GDM1 (cell line): ENCODE measurements around the gene DAPK1.

Source experiments
- DNase-seq: peaks from one replicate; lab custom pipeline; 2025; lab: John Stamatoyannopoulos, UW

DAPK1 gene

GRCh38 chr9:87516926-87517290, 19.2 kb downstream of the DAPK1 start:
- no peak for DNase-seq

- no peak for DNase-seq
These were observed 20.1 kb downstream of the DAPK1 start for GRCh38 chr9:87517732-87518131.

- DNase-seq: peak; percentile 70
These were observed 21.2 kb downstream of the DAPK1 start for GRCh38 chr9:87518702-87519335.

DNA sequence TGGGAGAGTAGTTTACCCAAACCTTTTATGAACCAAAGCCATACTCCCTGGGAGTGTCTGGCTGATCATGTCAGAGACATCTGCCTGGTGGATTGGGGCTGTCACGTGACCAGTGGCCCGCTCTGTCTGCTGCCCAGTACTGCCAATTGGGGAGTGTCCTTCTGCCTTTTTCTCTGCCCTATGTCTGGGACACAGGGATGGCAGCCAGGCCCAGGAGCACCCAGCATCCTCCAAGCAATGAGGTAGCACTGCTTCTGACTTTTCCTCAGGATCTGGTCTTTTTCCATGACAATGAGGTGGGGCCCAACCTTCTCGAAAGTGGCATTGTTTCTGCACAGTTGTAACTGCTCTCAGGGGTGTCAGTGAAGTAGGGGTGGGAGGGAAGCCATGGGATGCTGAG, 21.8 kb downstream of the DAPK1 start:
- no peak for DNase-seq

GRCh38 chr9:87520172-87520683, 22.6 kb downstream of the DAPK1 start:
- no peak for DNase-seq

DNA sequence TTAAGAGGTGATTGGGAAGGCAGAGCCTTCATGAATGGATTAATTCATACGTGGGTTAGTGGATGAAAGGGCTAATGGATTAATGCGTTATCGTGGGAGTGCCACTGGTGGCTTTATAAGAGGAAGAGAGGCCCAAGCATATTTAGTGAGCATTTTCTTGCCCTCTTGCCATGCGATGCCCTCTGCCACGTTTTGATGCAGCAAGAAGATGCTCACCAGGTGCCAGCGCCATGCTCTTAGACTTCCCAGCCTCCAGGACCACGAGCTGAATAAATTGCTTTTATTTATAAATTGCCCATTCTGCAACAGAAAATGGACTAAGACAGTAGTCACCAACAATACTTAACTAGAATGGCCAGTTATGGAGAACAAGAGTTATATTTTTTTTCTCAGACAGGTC, 24.2 kb downstream of the DAPK1 start:
- DNase-seq: no peak

DNA sequence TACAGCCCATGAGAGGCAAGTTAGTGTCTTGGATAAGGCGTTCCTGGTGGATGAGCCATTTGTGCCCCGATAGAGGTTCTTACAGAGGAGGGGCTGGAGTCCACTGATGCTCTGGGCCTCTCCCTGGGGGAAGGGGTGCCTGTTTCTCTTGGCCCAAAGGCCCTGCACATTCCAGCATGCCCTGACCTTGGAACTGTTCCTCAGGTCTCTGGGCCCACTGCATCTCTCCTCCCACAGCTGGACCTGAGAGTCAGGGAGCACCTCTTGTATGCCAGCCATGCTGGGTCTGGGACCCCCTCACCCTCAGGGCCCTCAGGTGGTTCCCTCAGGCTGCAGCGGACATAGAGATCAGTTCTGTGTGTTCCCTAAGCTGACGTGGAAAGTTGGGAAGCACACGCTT, 26.4 kb downstream of the DAPK1 start:
- DNase-seq: no peak

DNA sequence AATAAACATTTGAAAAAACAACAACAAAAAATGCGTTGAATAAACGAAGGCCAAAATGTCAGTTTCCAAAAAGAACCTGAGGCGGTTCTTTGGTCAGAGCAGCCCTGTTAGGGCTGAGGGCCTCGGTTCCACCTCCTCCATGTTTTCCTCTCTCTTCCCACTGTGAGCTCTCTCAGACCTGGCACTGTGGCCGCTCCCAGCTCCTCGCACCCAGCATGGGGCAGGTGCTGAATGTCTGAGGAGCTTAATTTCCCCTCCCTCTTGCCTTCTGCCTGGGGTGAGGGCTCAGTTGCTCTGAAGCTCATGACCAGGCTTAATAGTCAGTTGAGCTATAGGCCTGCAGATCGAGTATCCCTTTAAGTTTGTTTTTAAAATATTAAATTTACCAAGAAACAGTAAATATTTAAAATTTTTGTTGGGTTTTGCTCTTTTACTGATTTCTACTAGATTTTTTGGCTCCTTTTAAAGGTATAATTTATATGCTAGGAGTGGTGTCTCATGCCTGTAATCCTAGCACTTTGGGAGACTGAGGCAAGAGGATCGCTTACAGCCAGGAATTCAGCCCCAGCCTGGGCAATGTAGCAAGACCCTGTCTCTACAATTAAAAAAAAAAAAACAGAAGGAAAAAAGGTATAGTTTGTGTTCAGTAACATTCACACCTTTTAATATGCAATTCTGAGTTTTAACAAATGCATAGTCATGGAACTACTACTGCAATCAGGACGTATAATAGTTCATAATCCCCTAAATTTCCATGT, 28.1 kb downstream of the DAPK1 start:
- DNase-seq: no peak

GRCh38 chr9:87527211-87527916, 29.7 kb downstream of the DAPK1 start:
- DNase-seq: no peak

GRCh38 chr9:87528969-87529368, 31.3 kb downstream of the DAPK1 start:
- DNase-seq: no peak

- no peak for DNase-seq
These were observed 32.0 kb downstream of the DAPK1 start for GRCh38 chr9:87529671-87530070.

DNA sequence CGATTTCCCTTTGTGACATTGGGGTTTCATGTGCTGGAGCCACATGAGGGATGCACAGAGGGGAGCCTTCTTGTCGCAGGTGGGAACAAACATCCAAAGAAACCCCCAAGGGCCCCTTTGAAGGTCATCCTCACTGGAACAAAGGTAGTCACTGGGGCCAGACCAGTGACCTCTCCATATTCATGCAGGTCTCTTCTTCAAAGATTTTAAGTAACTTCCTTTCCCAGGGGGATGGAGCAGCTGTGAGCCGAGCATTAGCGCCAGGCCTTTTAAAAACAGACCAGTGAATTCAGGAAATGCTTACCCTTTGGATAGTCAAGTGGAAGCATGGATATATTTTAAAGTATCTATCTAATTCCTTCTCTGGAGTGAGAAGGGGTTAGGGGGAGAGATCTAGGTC, 33.0 kb downstream of the DAPK1 start:
- no peak for DNase-seq

DNA sequence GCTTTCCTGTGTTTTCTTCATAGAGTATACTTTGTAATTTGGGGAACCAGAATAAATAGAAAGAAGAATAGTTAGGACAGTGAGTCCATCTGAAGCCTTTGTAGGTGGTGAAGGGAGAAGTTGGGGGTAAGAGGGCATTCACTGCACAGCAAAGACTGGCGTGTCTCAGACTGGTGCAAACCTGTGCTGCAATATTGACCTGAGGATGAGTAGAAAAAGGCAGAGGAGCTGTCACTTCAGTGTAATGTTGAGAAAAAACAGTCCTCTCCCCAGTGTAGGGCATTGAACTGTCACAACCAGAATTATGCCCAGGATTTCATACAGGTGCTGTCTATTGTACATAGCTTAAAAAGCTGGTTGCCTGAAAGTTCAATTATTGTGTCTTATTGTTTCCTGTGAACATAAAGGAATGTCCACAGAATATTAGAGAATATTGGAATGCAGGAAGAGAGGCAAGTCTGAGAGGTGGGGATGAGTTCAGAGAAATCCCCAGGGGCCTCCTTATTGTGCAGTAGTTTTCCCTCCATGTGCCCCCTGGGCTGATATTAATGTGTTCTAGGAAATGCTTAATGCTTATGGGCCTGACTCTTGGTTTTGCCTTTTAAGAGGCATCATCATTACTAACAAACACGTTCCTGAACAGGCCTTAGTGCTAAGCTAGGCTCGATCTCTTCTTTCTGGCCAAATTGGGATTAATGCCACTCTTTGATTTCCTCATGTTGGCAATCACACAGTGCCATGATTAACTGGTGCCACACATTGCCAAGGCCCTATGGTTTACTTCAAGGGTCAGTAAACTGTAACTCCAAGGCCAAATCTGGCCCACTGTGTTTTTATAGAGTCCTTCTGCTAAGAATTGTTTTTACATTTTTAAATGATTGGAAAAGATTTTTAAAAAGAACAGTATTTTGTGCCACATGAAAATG, 34.0 kb downstream of the DAPK1 start:
- no peak for DNase-seq

DNA sequence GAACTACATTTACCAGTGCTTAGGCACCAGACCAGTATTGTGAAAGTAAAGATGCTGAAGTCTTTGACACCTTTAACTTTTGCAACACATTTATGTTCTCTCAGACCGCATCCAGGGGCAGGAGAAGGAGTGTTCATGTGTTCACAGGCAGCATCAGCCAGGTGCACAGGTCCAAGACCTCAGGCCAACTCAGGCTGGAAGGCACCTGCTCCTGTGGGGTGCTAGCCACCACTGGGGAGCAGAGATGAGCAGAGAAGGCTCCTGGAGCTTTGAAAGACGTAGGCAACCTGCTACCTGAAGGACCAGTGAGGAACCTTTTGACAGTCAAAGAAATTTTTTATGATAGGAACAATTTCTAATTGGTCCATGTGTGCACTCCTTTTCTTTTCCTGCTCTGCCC, 35.6 kb downstream of the DAPK1 start:
- no peak for DNase-seq

DNA sequence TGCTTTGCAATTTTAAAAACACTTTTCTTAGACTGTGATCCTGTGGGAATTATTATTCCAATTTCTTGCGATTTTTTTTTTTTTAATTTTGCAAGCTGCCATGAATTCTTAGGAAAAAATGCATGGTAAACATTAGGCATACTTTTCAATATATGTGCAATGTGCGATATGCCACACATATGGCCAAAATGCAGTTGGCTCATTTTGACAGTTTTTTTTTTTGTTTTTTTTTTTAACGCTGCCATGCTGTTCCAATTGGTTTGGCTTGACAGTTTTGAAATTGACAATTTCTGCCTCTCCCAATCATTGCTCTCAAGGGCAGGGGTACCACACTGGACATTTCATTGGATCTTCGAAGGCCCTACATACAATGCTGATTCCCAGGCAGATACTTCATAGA, 36.4 kb downstream of the DAPK1 start:
- no peak for DNase-seq

DNA sequence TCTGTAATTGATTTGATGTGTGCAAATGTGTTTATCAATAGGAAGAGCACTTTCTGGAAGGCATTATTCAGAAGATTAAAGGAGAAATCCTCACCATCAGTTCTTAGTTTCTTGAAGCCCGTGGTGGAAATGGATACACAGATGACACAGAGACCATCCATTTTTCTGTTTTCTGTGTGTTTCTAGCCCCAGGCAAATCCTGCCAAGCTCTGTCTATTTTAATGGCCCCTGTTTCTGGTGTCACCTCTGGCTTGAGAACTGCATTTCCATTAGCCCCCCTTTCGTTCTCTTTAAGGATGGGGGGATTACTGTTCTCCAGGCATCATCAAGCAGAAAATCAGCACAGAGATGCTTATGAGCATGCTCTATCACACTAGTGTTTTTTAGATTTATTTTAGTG, 37.3 kb downstream of the DAPK1 start:
- no peak for DNase-seq

DNA sequence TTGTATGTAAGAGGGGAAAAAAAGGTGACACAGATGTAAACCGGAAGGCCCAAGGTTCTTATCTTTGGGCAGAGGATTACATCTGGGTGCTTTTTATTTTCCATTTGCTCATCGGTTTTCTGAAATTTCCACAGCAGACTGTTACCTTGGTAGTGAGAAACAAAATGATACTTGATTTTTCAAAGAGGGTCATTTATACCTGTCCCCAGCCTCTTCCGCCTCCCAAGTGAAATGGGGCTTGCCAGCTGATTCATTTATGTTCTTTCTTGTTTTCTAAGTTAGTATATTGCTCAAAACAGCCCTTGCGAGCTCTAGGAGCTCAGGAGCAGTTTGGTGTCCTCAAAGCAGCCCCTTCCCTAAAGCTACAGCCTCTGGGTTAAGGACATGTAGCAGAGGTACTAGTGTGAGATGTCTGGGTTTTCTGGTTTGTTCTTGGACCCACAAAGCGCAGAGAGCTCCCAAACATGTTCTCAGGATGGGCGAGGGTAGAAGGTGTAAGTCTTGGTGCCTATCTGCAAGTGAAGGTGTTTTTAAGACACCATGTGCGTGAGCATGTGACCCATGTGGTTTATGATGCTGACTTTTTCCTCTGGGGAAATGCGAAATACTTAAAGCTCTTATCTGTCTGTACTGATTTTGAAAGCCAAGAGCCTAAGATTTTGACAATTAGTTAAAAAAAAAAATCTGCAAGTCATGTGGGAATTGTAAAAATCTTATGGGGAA, 38.3 kb downstream of the DAPK1 start:
- DNase-seq: no peak

DNA sequence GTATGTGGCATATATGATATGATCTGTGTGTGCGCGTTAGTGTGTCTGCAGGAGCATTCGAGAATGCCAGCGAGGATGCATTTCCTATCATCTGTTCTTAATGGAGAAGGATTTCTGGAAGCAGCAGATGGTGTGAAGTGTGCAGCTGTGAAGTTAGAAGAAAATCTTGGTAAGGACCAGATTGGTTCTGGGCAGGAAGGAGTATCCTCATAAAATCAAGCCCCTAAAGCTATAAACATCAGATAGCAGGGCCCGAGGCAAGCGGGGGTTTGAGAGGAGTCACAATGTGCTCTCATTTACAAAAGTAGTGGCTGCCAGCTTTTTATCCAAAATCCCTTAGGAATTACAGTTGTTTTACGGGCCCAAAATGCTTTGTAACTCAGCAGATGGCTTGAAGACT, 40.0 kb downstream of the DAPK1 start:
- no peak for DNase-seq

- no peak for DNase-seq
These were observed 42.9 kb downstream of the DAPK1 start for GRCh38 chr9:87540444-87541105.

DNA sequence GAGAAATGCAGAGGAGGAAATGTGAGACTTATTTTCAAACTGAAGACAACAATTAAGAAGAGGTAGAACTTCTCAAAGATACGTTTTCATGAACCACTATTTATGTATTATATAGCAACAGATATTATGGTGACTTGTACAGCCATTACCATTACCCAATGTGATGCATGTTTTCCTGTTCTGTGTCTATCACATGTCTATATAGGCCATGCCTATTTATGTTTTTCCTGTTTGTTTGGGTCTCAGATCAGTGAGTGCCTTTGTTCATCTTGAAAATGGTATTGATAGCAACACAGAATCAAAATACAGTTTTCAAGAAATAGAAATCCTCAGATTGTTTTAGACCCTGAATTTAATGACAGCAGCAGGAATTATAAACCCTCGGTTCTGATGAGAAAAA, 44.0 kb downstream of the DAPK1 start:
- DNase-seq: no peak

GRCh38 chr9:87542141-87542540, 44.5 kb downstream of the DAPK1 start:
- DNase-seq: no peak
